ENCODE measurements around the gene ZBTB46.
"Not testable (repeated sequence)": the region's sequence is repeated elsewhere in the genome, so short reads cannot be mapped to it uniquely, and the experiment has no call there.

The ZBTB46 gene, protein sequence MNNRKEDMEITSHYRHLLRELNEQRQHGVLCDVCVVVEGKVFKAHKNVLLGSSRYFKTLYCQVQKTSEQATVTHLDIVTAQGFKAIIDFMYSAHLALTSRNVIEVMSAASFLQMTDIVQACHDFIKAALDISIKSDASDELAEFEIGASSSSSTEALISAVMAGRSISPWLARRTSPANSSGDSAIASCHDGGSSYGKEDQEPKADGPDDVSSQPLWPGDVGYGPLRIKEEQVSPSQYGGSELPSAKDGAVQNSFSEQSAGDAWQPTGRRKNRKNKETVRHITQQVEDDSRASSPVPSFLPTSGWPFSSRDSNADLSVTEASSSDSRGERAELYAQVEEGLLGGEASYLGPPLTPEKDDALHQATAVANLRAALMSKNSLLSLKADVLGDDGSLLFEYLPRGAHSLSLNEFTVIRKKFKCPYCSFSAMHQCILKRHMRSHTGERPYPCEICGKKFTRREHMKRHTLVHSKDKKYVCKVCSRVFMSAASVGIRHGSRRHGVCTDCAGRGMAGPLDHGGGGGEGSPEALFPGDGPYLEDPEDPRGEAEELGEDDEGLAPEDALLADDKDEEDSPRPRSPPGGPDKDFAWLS

DNA sequence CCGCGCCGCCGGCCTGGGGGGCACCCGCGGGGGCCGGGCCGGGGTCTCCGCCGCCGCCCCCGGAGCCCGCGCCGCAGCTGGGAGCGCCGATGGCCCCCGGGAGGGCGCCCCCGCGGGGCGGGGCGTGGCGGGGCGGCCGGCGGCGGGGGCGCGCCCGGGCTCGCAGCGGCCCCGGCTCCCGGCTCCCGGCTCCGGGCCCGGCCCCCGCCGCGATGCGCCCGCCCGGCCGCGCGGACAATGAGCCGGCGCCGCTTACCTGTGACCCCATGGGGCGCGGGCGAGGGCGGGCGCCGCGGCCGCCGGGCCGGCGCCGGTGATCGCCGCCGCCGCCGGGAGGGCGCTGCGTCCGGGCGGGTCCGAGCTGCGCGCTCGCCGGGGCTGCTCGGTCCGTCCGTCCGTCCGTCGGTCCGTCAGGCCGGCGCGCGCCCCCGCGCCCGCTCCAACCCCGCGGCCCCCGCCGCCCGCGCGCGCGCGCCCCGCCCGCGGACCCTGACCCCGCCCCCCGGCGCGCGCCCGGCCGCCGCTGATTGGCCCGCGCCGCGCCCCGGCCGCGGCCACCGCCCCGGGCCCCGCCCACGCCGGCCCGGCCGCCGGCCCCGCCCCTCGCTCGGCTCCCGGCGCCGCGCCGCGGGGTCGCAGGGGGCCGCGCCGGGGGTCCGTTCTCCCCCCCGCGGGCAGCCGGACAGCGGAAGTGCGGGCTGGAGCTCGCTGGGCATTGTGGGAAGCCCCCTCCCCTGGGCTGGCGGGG is at the start of gene ZBTB46:
ZBTB46 (minus strand) TSS at position 424 of the 748 bp plus-strand sequence. CDS start 40,507 bp downstream, outside the sequence.
- no peak for DNase-seq (ENCODE audit: low read depth, low spot score)

DNA sequence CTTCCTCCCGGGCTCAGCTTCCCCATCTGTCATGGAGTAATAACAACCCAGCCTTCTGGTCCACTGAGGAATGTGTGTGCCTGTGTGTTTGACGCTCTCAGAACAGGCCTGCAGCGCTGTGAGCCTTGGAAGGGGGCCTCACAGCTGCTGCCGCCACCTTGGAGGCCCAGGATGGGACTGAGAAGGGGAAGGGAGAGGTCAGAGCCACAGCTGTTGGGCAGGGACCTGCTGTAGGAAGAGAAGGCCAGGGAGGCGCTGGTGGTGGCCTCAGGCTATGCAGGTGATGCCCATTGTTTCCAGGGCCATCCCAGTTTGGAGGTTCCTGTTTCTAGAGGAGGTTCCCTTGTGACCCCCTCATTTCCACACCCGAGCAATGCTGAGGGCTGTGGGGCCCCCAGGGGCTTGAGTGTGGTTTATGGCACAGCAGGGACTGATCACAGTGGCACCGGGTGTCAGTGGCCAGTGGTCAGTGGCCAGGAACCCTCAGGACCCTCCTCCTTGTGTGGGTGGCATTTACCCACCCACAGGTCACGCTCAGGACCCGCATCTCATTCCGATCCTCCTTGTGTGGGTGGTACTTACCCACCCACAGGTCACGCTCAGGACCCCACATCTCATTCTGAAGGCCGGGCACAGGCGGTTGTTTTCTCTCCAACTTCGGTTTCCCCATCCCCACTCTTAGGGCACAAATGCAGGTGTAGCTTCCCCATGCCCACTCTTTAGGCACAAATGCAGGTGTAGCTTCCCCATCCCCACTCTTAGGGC is 48.0 kb upstream of the ZBTB46 start:
- no peak for DNase-seq (ENCODE audit: low read depth, low spot score)

DNA sequence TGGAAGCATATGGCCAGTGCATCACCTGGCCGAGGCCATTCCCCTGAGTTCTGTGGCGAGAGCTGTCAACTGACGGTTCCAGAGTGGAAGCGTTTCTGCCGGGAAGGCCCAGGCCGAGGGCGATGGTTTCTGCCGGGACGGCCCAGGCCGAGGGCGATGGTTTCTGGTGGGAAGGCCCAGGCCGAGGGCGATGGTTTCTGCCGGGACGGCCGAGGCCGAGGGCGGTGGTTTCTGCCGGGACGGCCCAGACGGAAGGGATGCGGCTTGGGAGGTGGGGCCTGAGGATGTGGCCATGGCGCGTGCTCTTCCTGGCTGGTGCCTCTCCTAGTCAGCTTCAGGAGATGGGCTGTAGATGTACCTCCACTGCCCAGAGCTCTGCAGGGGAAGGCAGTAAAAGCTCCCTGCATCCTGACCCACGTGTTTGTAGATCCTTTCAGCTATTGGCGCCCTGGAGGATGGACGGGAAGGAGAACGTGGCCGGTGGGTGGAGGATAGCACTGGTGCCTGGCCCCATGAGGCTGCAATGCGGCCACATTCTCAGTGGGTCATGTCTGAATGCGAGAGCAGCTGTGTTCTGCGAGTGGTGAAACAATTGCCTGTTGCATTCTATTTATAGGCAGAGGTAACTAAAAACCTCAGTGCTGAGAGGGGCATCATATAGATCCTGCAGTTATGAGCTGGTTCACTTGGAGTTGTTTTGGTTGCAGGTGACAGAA is 46.8 kb upstream of the ZBTB46 start:
- no peak for DNase-seq (ENCODE audit: low read depth, low spot score)

DNA sequence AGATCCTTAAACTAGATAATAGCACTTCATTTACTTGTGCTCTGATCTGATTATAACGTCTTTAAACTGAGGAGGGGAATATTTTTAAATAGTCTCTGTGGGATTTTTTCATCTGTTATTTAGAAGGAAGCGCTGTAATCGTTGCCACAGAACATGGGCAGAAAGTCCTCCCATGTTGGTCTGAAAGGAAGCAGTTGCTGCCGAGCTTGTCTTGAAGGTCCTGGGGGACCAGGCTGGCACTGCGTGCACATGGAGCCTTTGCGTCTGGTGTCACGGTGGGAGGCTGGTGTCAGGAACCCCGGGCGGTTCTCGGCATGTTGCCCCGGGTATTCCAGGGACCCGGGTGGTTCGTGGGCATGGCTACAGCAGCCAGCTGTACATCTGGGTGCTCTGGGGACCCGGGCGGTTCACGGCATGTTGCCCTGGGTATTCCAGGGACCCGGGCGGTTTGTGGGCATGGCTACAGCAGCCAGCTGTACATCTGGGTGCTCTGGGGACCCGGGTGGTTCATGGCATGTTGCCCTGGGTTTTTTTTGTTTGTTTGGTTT is 45.5 kb upstream of the ZBTB46 start:
- no peak for DNase-seq (ENCODE audit: low read depth, low spot score)

DNA sequence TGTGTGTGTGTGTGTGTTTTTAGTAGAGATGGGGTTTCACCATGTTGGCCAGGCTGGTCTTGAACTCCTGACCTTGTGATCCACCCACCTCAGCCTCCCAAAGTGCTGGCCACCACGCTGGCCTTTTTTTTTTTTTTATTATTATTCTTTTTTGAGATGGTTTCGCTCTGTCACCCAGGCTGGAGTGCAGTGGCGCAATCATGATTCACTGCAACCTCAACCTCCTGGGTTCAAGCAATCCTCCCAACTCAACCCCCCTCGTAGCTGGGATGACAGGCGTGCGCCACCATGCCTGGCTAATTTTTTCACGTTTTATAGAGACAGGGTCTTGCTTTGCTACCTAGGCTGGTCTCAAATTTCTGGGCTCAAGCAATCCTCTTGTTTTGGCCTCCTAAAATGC is 43.2 kb upstream of the ZBTB46 start:
- not testable (repeated sequence) for DNase-seq (ENCODE audit: low read depth, low spot score)

DNA sequence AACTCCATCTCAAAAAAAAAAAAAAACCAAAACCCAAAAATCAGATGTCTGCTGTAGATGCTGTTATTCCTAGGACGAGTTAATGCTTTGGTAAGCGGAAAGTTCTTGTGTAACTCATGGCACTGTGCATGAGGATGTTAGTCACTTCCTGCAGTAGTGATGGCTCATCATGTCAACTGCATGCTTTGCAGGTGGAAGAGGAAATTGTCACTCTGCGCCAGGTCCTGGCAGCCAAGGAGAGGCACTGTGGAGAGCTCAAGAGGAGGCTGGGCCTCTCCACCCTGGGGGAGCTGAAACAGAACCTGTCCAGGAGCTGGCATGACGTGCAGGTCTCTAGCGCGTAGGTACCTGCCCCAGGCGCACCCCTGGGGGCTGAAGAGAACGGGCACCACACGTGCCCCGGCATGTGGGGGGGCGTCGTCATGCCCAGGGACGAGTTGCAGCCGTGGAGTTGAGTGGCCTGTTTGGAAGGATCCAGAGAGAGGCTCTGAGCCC is 42.5 kb upstream of the ZBTB46 start:
- DNase-seq (ENCODE audit: low read depth, low spot score) = no peak

DNA sequence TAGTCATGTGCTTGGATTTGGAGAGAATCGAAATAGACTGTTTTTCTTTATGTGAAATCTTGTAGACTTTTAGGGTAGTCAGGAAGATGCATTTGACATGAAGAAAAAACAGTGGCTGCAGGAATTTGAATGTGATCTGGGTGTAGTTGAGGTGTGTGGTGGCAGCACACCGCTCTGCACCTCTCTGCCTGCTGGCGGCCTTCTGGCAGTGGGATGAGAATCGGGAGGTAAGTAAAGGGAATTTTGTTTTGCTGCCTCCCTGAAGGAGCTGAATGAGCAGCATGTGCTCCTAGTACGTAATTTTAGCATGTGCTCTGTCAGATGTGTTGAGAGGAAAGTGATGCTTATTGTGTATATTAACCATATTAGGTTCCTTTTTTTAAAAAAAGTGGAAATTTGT is 37.2 kb upstream of the ZBTB46 start:
- DNase-seq (ENCODE audit: low read depth, low spot score) = no peak

DNA sequence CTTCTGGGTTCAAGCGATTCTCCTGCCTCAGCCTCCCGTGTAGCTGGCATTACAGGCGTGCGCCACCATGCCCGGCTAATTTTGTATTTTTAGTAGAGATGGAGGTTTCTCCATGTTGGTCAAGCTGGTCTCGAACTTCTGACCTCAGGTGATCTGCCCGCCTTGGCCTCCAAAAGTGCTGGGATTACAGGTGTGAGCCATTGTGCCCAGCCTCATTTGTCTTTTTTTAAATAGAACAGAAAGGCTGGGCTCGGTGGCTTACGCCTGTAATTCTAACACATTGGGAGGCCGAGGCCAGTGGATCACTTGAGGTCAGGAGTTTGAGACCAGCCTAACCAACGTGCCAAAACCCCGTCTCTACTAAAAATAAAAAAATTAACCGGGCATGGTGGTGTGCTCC is 36.0 kb upstream of the ZBTB46 start:
- not testable (repeated sequence) for DNase-seq (ENCODE audit: low read depth, low spot score)

DNA sequence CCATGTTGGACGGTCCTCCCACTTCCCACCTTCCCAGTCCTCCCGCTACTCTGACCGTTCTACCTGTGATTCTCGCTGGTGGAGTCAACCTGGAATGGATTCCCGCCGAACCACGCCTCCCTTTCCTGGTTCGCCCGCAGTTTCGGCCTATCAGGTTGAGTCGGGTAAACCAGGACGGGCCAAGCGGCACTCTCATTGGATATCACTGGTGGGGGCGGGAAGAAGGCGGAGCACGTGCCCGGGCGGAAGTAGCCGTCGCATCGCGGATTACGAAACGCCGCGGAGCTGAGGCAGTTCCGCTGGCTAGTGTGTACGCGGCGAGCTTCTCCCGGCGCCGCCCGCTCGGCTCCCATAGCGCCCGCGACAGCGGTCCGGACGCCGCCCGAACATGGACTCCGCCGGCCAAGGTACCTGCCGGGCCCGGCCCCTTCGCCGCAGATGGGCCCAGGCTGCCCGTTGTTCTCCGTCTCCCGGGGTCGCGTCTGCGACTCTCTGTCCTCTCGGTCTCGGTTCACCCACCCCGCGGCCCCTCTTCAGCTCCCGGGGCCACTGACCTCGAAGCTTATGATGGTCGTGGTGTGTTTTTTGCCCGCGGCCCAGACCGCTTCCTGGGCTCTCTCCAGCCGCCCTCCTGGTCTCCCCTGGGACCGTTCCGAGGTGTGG is 34.0 kb upstream of the ZBTB46 start, which contains the start of gene TPD52L2:
TPD52L2 (plus strand) TSS at position 293 of the 663 bp plus-strand sequence; CDS start at position 389, 96 bp downstream.
- peak; percentile 99 for DNase-seq (ENCODE audit: low read depth, low spot score)

DNA sequence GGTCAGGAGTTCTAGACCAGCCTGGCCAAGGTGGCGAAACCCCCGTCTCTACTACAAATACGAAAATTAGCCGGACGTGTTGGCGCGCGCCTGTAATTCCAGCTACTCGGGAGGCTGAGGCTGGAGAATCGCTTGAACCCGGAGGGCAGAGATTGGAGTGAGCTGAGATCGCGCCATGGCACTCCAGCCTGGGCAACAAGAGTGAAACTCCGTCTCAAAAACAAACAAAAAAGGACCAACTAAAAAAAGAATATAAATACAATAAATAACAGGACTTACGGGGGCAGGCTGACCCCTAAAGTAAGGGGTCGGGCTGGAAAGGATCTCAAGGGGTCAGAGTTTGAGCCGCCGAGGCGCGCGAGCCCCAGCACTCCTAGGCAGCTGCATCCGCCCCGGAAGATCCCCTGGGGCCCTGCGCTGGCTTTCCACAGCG is 33.5 kb upstream of the ZBTB46 start:
- no peak for DNase-seq (ENCODE audit: low read depth, low spot score)

DNA sequence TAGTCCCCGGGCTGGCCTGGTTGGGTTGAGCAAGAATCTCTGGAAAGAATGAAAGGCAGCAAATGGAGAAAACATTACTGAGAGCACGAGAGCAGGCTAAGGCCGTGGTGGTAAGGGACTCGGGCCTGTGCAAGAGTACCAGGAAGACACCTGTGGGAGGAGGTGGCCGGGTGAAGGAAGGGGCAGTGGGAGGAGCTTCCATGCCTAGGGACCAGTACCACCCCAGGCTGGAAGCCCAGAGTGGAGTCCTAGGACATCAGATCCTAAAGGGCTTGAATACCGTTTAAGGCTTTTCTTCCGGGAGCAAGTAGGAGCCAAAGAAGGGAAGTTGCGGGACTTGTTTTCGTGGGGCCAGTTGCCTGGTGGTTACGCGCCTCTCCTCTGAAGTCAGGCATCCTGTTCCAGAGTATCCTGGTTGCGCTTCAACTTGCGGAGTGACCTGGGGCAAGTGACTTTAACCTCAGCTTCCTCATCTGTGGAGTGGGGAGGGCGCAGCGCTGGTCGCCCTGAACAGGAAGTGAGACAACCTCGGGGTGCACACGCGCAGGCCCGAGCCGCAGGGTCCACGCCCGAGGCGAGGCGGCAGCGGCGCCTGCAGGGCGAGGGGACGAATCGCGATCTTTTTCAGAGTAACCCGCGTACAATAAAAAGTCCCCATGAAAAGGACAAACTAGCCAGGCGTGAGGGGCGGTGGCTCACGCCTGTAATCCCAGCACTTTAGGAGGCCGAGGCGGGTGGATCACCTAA is 32.9 kb upstream of the ZBTB46 start:
- no peak for DNase-seq (ENCODE audit: low read depth, low spot score)

DNA sequence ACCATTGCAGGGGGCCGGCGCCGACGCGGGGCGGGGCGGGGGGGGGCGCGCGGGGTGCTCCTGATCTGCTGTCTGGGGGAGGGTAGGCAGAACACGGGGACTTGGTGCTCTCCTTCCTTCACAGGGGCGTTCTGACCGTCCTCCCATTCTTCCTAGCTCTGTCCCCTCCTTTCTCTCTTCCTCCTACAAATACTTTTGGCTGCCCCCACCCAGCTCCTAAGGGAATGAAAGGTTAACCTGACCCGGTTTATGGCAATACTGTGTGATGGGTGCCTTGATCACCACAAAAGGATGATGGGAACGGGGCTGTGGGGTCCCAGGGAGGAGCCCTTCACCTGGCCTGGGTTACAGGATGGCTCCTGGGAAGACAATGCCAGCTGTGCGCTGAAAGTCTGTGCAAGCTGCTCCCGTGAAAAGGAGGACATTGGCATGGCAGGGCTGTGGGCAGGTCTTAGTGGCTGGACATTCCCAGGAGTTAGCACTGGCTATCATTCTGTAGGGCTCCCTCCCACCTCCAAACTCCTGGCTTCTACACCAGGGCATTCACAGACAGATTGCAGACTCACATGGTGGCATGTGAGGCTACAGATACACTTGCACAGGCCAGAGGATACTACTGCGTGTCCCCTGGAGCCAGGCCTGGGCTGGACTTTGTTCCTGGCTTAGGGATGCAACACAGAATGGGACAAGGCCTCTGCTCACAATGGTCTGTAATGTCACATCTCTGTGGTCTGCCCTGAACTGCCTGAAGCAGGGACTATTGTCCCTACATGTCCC is 32.1 kb upstream of the ZBTB46 start:
- no peak for DNase-seq (ENCODE audit: low read depth, low spot score)

DNA sequence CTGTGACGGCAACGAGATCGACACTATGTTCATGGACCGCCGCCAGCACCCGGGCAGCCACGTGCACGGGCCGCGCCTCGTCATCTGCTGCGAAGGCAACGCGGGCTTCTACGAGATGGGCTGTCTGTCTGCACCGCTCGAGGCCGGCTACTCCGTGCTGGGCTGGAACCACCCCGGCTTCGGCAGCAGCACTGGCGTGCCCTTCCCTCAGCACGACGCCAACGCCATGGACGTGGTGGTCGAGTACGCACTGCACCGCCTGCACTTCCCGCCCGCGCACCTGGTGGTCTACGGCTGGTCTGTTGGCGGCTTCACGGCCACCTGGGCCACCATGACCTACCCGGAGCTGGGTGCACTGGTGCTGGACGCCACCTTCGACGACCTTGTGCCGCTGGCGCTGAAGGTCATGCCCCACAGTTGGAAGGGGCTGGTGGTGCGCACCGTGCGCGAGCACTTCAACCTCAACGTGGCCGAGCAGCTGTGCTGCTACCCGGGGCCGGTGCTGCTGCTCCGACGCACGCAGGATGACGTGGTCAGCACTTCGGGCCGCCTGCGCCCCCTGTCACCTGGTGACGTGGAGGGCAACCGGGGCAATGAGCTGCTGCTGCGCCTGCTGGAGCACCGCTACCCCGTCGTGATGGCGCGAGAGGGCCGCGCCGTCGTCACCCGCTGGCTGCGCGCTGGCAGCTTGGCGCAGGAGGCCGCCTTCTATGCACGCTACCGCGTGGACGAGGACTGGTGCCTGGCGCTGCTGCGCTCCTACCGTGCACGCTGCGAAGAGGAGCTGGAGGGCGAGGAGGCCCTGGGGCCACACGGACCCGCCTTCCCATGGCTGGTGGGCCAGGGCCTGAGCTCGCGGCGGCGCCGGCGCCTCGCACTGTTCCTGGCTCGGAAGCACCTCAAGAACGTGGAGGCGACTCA is 31.2 kb upstream of the ZBTB46 start:
- DNase-seq (ENCODE audit: low read depth, low spot score) = no peak

DNA sequence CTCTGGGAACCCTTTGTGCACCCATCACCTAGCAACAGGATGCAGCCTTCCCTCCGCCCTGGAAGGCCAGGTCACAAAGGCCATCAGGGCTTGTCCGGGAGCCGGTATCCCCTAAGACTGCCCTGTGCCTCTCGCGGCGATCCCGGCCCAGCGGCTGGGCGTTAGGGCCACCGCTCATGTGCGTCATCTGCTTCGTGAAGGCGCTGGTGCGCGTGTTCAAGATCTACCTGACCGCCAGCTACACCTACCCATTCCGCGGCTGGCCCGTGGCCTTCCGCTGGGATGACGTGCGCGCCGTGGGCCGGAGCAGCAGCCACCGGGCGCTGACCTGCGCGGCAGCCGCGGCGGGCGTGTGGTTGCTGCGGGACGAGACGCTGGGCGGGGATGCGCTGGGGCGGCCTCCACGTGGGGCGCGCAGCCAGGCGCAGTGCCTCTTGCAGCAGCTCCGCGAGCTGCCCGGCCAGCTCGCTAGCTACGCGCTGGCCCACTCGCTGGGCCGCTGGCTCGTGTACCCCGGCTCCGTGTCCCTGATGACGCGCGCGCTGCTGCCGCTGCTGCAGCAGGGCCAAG is 30.4 kb upstream of the ZBTB46 start, which contains the start of gene ABHD16B:
ABHD16B (plus strand) TSS at position 134 of the 570 bp plus-strand sequence; CDS start at position 177, 43 bp downstream.
- DNase-seq (ENCODE audit: low read depth, low spot score) = no peak

DNA sequence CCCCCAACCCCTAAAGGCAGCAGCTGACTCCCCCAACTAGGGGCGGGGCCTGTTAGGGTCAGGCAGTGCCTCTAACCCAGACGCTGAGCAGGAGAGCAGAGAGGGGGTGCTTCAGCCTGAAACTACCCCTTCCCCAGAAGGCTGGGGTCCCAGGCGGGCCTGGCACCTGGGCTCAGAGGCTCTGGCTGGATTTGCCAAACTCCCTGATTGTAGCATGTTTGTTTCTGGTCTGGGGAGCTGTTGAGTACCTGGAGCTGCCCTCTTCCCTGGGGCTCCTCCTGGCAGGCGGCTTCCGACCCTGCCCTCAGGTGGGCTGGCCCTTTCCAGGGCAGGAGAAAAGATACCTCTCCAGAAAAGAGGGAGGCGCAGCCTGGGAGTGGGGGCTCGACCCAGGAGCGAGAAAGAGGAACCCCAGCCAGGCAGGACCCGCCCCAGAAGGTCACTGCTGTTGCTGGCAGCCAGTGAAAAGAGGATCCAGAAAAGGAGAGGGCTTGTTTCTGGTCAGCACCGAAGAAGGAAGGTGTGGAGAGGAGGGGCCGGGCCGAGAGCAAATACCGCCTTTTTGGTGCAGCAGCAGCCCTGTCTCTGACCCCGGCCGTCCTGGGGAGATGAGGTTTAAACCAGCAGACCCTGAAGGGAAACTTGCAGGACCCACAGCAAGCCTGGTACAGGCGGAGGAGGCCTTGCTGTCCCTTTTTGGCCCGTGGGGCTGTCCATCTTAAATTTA is 29.4 kb upstream of the ZBTB46 start:
- no peak for DNase-seq (ENCODE audit: low read depth, low spot score)

DNA sequence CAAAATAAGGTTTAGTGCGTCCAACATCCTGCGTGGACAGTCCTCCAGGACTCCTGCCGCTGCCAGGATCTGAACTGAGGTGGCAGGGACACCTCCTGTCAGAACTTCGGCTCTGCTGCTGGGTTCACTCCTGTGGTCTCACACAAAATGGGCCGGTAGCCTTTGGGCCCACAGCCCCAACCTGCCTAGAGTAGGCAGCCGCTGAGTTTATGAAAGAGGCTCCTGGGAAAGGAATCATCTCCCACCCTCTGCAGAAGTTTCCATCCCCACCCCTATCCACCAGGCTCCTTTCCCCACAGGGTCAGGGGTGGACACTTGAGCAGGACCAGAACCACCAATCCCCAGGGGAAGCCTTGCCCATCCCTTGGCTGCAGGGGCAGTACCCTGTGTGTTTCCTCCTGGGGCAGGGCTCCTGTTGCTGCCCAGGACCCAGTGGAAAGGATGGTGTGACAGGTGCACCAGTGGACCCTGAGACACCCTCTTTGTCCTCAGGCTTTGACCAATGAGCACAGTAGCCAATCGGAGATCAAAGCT is 28.2 kb upstream of the ZBTB46 start:
- DNase-seq (ENCODE audit: low read depth, low spot score) = no peak

Measured in iPS DF 19.7 (cell line).